HL-60/S4 treated with retinoic acid at 250 ng/mL for 4 days and 3 days (cell line): Measurements from ENCODE around the gene U2AF1L4.
"Not testable (repeated sequence)": the region's sequence is repeated elsewhere in the genome, so short reads cannot be mapped to it uniquely, and the experiment has no call there.

Experiments
- in situ Hi-C: fragments of 300-500 bp; cut with MboI; formaldehyde crosslinking; loops from 2 replicates; pipeline ENCODE4 v1.7.0; 2022; ENCODE audit warnings: low sequenced_read_pairs

U2AF1L4 gene

DNA sequence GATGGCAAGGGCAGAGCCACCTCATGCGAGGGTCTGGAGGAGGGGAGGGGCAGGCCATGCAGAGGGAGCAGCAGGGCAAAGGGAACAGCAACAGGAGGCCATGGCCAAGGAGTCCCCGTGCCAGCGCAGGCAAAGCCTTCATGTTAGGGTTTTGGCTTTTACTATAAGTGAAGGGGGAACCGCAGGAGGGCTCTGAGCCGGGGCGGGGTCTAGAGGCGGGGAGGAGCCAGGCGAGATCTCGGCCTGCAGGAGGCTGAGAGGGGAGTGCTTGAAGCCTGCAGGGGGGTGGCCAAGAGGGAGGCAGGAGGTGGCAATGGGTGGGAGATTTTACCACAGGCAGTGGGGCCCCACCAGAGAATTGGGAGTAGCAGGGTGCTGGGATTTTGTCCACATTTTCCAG lies 36.4 kb upstream of the U2AF1L4 start:
- in situ Hi-C loops: no loop called here

- in situ Hi-C loops: no loop called here
These were observed 35.5 kb upstream of the U2AF1L4 start for GRCh38 chr19:35780717-35781116.

- in situ Hi-C loops: no loop called here
These were observed 34.8 kb upstream of the U2AF1L4 start for GRCh38 chr19:35780058-35780457.

GRCh38 chr19:35779033-35779432 lies 33.8 kb upstream of the U2AF1L4 start:
- in situ Hi-C loops: no loop called here

- in situ Hi-C loops: no loop called here
These were observed 32.7 kb upstream of the U2AF1L4 start for GRCh38 chr19:35777961-35778360.

DNA sequence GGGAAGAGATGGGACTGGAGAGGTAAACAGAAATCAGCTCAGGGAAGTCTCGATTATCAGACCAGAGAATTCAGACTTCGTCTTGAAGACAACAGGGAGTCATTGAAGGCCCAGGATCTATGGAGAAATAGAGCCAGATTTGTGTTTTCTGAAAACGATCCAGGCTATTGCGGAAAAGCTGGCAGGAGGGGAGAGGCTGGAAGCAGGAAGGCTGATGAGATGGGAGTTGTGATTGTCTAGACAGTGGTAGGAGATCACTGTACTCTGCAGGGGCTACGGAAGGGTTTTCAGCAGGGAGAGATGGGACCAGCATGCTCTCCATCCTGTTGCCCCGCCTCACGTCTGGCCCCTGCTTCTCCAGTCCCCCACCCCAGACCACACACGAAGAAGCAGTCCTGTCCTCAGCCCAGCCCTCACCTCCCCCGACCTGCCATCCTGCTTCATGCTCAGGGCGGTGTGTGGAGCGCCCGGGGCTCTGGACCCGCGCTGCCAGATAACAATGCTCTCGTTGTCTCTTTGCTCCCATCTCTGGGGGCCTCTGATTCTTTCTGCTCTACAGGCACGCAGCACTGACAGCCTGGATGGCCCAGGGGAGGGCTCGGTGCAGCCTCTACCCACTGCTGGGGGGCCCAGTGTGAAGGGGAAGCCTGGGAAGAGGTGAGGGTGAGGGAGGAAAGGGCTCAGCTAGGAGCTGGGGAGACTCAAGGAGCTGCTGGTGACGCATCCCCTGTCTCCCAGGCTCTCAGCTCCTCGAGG lies 32.0 kb upstream of the U2AF1L4 start:
- in situ Hi-C loops: no loop called here

GRCh38 chr19:35776102-35776788 lies 31.0 kb upstream of the U2AF1L4 start:
- in situ Hi-C loops: no loop called here

GRCh38 chr19:35775298-35776101 lies 30.3 kb upstream of the U2AF1L4 start, which contains the start of gene ARHGAP33:
TSS of gene ARHGAP33 (plus strand) at chr19:35775564. CDS start at chr19:35775659, 95 bp downstream.
- in situ Hi-C loops: no loop called here

- in situ Hi-C loops: no loop called here
These were observed 29.8 kb upstream of the U2AF1L4 start for GRCh38 chr19:35775046-35775297.

DNA sequence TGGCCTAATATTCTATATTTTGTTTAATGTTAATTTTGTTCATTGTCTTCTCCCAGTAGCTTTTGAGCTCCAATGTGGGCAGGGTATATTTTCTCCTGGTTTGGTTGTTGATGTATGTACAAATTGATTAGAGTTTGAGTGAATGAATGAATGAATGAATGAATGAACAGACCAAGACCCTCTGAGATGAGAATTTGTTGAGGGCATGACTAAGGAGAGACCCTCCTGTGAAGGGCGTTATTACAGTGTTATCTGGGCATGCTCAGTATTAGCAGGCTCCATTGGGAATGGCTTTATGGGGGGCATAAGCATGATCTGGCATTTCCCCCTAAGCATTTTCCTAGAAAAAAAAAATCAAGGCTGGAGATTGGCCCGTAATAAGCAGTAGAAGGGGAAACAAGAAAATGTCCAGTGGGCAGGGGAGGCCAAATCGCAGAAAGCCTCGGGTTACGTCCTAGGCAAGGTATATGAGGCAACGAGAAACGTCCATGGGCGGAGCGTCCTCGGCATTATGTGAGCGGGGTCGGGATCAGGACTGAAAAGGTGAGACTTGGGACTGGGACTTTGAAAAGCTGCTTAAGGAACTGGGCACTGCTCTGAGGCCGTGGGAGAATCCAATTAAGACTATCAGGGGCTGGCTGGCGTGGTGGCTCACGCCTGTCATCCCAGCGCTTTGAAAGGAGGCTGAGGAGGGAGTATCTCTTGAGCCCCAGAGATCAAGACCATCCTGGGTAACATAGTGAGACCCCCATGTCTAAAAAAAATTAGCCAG lies 29.2 kb upstream of the U2AF1L4 start:
- in situ Hi-C loops: no loop called here

DNA sequence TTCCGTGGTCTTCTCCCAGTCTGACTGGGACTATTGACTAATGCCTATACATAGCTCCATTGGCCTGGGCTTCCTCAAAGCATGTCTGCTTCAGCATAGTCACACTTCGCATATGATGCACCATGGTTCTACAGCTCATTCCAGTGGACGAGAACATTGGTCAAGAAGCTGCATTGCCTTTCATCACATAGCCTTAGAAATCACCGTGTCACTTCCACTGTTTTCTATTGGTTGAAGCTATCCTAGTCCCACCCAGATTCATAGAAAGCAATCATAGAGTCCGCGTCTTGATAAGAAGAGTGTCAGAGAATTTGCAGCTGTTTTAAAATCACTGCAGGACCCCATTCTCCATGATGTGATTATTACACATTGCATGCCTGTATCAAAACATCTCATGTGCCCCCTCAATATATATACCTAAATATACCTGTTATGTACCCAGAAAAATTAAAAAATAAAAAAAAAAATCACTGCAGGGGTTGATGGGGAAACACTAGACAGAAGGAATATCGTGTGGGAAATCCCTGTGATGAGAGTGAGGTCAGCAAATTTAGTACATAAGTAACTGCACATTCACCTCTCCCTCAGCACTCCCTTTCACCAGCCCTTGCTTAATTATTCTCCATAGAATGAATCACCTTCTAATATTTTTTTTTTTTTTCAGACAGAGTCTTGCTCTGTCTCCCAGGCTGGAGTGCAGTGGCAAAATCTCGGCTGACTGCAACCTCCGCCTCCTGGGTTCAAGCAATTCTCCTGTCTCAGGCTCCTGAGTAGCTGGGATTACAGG lies 28.0 kb upstream of the U2AF1L4 start:
- in situ Hi-C loops: no loop called here

DNA sequence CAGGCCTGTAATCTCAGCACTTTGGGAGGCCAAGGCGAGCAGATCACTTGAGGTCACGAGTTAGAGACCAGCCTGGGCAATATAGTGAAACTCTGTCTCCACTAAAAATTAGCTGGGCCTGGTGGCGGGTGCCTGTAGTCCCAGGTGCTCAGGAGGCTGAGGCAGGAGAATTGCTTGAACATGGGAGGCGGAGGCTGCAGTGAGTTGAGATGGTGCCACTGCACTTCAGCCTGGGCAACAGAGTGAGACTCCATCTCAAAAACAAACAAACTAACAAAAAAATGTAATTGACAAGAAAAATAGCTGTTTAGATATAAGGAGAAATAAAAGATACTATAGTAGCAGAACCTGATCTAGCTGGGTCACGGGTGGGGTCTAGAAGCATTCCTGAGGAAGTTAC lies 27.1 kb upstream of the U2AF1L4 start:
- in situ Hi-C loops: not testable (repeated sequence)

- in situ Hi-C loops: no loop called here
These were observed 22.8 kb upstream of the U2AF1L4 start for GRCh38 chr19:35768082-35768421.

- in situ Hi-C loops: no loop called here
These were observed 22.3 kb upstream of the U2AF1L4 start for GRCh38 chr19:35767288-35768081.

- in situ Hi-C loops: no loop called here
These were observed 21.4 kb upstream of the U2AF1L4 start for GRCh38 chr19:35766571-35767104.

GRCh38 chr19:35764432-35765315 lies 19.5 kb upstream of the U2AF1L4 start:
- in situ Hi-C loops: no loop called here

- in situ Hi-C loops: no loop called here
These were observed 15.6 kb upstream of the U2AF1L4 start for GRCh38 chr19:35760711-35761349.

DNA sequence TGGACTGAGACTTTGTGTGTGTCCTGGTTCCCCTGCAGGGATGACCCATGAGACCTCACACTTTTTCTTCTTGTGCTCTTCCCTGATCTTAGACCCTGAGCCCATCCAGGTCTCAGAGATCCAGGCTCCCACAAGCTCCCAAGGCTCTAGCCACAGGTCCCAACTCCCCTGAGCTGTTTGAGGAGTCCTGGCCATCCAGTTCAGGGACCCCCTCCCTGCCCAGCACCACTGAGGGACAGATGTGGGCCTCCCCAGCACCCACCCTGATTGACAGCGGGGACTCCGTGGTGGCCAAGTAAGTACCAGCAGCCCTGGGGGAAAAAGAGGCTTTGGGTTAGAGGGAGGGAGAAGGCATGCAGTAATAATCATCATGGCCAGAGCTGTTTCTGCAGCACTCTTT lies 14.5 kb upstream of the U2AF1L4 start:
- in situ Hi-C loops: no loop called here
